GM06990 (cell line): ENCODE measurements around the gene EXOG.

Experiments used
- DNase-seq: peaks from one replicate; pipeline ENCODE4 v3.0.0-alpha.2; 2011; ENCODE audit not compliant: insufficient read length; ENCODE audit errors: extremely low read depth
- H3K27me3 ChIP-seq: replicated peaks from 2 replicates; pipeline ENCODE4 v1.6.0; 2011; ENCODE audit warnings: low read length; ENCODE audit not compliant: control insufficient read depth, insufficient read depth
- H3K36me3 ChIP-seq: 2 replicates; pipeline ENCODE4 v1.5.1; 2011; ENCODE audit warnings: low read length; ENCODE audit not compliant: control insufficient read depth, insufficient read depth
- H3K4me3 ChIP-seq: replicated peaks from 2 replicates; pipeline ENCODE4 v1.5.1; 2011; ENCODE audit warnings: low read depth, mild to moderate bottlenecking, control low read depth, low read length
- TF ChIP-seq, protein P1 (sequence below): IDR thresholded peaks from 2 replicates; pipeline ENCODE4 v1.5.1; 2011; ENCODE audit warnings: low read length, control low read depth, mild to moderate bottlenecking, inconsistent platforms; ENCODE audit not compliant: insufficient read depth, poor library complexity, severe bottlenecking

Gene EXOG

GRCh38 chr3:38507120-38507519 is 11.0 kb downstream of the EXOG start:
- Histone ChIP-seq H3K4me3 (no peak overlapping the region), H3K36me3 (peaks cover 2% of the 10 kb centered on the region), H3K27me3 (no peaks in the 10 kb centered on the region)
- TF ChIP-seq, protein P1, sequence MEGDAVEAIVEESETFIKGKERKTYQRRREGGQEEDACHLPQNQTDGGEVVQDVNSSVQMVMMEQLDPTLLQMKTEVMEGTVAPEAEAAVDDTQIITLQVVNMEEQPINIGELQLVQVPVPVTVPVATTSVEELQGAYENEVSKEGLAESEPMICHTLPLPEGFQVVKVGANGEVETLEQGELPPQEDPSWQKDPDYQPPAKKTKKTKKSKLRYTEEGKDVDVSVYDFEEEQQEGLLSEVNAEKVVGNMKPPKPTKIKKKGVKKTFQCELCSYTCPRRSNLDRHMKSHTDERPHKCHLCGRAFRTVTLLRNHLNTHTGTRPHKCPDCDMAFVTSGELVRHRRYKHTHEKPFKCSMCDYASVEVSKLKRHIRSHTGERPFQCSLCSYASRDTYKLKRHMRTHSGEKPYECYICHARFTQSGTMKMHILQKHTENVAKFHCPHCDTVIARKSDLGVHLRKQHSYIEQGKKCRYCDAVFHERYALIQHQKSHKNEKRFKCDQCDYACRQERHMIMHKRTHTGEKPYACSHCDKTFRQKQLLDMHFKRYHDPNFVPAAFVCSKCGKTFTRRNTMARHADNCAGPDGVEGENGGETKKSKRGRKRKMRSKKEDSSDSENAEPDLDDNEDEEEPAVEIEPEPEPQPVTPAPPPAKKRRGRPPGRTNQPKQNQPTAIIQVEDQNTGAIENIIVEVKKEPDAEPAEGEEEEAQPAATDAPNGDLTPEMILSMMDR = no peak
- no peak for DNase-seq

DNA sequence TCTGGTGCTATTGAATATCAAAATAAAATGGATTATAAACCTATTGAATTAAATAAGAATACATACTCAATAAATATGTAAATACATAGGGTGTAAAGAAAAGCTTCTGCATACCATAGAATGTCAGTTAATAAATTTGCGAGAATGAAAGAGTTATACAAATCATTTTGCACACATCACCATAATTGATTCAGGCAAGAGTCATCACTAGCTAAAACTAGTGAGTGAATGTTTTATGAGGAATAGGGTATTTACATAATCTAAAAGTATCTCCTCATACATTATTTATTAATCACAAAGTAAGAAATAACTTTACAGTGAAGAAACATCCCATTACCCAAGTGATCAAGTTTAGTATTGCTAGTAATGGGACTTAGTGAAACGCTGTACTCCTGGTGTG is 13.6 kb downstream of the EXOG start:
- TF ChIP-seq, protein P1 = no peak
- peaks cover under 1% of the 10 kb centered on the region; the same call in 1 of the 2 replicates for H3K36me3 ChIP-seq
- H3K4me3 ChIP-seq = no peak overlapping the region
- DNase-seq = no peak
- no peaks in the 10 kb centered on the region for H3K27me3 ChIP-seq

- Histone ChIP-seq H3K4me3 (no peak overlapping the region), H3K27me3 (no peaks in the 10 kb centered on the region), H3K36me3 (peaks cover 4% of the 10 kb centered on the region; the same call in 1 of the 2 replicates)
- DNase-seq = no peak
- TF ChIP-seq, protein P1 = no peak
Measured at GRCh38 chr3:38510631-38511030, 14.5 kb downstream of the EXOG start.

DNA sequence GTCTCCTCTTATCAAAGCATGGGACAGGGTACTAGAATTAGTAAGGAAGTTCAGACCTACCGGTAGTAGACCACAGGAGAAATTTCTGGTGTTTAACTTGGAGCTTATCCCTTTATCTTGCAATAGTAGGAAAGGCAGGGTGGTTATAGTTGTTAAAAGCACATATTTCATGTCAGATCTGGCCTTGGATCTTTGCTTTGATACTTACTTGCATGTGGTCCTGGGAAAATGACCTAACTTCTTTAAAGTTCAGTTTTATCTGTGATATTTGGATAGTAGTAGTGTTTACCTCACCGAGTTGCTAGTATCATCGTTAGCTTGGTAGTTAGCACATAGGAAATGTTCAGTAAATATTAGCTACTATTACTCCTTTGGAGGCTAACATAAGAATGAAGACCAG is 15.4 kb downstream of the EXOG start:
- Histone ChIP-seq H3K27me3 (no peaks in the 10 kb centered on the region), H3K36me3 (peaks cover 4% of the 10 kb centered on the region; the same call in 1 of the 2 replicates), H3K4me3 (no peak overlapping the region)
- DNase-seq = no peak
- TF ChIP-seq, protein P1 = no peak

DNA sequence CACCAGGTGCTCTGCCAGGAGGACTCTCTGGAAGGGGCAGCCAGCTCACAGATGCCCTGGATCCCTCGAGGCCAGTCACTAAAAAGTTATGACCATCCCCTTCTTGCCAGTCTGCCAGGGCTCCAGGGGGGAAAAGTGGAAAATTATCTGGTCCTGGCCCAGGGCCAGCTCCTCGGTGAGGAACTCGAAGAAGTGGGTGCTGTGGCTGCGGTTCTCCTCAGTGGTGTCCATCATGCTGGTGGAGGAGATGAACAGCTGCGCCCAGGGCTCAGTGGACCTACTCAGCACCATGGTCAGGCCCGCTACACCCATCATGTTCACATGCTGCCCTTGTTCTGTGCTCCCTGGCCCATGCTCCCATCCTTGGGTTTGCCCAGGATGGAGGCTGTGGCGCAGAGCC is 19.2 kb downstream of the EXOG start:
- no peak for DNase-seq

DNA sequence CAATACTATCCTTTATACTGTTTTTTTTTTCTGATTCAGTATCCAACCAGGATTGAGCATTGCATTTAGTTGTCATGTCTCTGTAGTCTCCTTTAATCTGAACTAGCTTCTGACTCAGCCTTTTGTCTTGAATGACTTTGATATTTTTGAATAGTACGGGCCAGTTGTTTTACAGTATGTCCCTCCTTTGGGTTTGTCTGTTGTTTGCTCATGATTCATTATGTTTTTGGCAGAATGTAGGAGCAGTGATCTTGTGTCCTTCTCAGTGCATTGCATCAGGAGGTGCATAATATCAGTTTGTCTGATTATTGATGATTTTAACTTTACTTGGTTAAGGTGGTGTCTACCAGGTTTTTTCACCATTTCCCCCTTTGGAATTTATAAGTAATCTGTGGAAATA is 20.5 kb downstream of the EXOG start:
- TF ChIP-seq, protein P1 = no peak
- Histone ChIP-seq H3K36me3 (peaks cover 5% of the 10 kb centered on the region), H3K4me3 (no peak overlapping the region), H3K27me3 (no peaks in the 10 kb centered on the region)
- no peak for DNase-seq

More for the DNA sequence above, 19.2 kb downstream of the EXOG start:
- H3K36me3 ChIP-seq = peaks cover 5% of the 10 kb centered on the region
- H3K27me3 ChIP-seq = no peaks in the 10 kb centered on the region
- TF ChIP-seq, protein P1 = no peak
- no peak overlapping the region for H3K4me3 ChIP-seq
